Peyer's patch (tissue), 4 donors: ENCODE measurements around the gene HCCS. TPM values are rescaled to one million over a fixed set of nuclear protein-coding genes. Genes with fewer than 3 reads are reported as not detected.
A peak's percentile ranks its signal among the peaks of the same experiment; 100 is the strongest.

Experiments
- DNase-seq, 3 donors: peaks; one replicate each; pipeline ENCODE4 v3.0.0-alpha.2; 2017 to 2019
- H3K27ac ChIP-seq, 4 donors: fragments of 200-600 bp; sonication (generic); one replicate each; pipeline ENCODE4 v1.5.1; 2016 to 2019
- H3K27me3 ChIP-seq, 2 donors: fragments of 200-600 bp; sonication (generic); one replicate each; pipeline ENCODE4 v1.5.1; 2019
- H3K36me3 ChIP-seq, 3 donors: fragments of 200-600 bp; sonication (generic); one replicate each; pipeline ENCODE4 v1.5.1; 2016 to 2019
- H3K4me1 ChIP-seq, 4 donors: fragments of 200-600 bp; sonication (generic); one replicate each; pipeline ENCODE4 v1.5.1; 2016 to 2019
- H3K4me3 ChIP-seq, 4 donors: fragments of 200-600 bp; sonication (generic); 1 replicate in 3 of 4; 2 replicates in 1 of 4; pipeline ENCODE4 v1.5.1; 2016 to 2019; ENCODE audit warnings: mild to moderate bottlenecking in 1 of 4
- H3K9me3 ChIP-seq, 4 donors: fragments of 200-600 bp; sonication (generic); one replicate each; pipeline ENCODE4 v1.5.1; 2016 to 2019; ENCODE audit warnings: mild to moderate bottlenecking in 1 of 4
- POLR2A ChIP-seq, 2 donors: fragments of 450-650 bp; IDR thresholded peaks; one replicate each; pipeline ENCODE4 v1.5.1; 2017; ENCODE audit warnings: antibody characterized with exemption in 2 of 2, mild to moderate bottlenecking in 2 of 2, moderate library complexity in 2 of 2
- total RNA-seq, 4 donors: library from RNA; depleted of rRNA; stranded (reverse); fragments of >200 nt; gene quantifications; one replicate each; pipeline ENCODE4 v1.1.0, GENCODE V29; 2016
- TF ChIP-seq, protein P1 (sequence below), 6 experiments: fragments of 450-650 bp in 4 of 6; fragments of 200-600 bp in 2 of 6; sonication (generic) in 1 of 6; IDR thresholded peaks; one replicate each; pipeline ENCODE4 v1.5.1; 2017 to 2019; ENCODE audit warnings: antibody characterized with exemption in 6 of 6, mild to moderate bottlenecking in 3 of 6, moderate library complexity in 1 of 6

HCCS gene
- total RNA-seq, 4 donors from 2014 or later: 5.8 to 17.0 (median 10.4) TPM

DNA sequence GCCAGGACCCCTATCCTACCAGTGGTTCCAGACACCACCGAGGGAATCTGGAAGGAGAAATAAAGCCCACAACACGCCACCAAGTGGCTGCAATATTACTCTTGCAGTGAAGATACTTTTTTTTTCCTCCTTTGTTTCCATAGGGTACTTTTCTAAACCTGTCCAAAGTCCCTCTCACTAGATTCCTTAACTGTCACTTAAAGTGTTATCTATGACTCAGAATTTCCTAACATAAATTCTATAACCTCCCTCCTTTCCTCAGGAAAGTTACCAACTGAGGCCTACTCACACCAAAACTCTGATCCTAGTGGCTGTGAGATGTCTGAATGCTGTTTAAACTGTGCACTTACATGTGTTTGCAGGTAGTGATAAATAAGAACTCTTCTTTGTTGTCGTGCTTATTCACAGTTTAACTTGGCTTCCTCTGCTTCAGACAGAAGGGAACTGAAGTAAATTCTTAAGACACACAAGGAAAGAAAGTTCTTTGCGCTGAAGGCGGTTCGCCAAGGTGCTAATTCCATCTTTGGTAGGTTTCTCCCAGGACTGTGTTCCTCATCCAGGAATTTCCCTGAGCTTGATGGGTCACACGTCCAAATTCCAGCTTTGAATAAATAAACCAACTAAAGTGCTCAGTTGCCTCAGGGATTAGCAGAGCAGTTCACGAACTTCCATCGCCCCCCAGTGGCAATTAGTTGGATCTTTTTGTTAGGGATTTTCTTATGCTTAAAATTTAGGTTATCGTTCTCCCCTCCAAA is 10.7 kb upstream of the HCCS start:
- no peaks in the 10 kb centered on the region for H3K36me3 ChIP-seq
- no peak for TF ChIP-seq POLR2A (IDR thresholded peaks at IDR 0.05)
- TF ChIP-seq, protein P1, sequence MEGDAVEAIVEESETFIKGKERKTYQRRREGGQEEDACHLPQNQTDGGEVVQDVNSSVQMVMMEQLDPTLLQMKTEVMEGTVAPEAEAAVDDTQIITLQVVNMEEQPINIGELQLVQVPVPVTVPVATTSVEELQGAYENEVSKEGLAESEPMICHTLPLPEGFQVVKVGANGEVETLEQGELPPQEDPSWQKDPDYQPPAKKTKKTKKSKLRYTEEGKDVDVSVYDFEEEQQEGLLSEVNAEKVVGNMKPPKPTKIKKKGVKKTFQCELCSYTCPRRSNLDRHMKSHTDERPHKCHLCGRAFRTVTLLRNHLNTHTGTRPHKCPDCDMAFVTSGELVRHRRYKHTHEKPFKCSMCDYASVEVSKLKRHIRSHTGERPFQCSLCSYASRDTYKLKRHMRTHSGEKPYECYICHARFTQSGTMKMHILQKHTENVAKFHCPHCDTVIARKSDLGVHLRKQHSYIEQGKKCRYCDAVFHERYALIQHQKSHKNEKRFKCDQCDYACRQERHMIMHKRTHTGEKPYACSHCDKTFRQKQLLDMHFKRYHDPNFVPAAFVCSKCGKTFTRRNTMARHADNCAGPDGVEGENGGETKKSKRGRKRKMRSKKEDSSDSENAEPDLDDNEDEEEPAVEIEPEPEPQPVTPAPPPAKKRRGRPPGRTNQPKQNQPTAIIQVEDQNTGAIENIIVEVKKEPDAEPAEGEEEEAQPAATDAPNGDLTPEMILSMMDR (IDR thresholded peaks at IDR 0.05): peak in 3 of 6 experiments; percentile 49 to 56 (median 54)
- DNase-seq: peak in 1 of 3 donors; percentile 70
- H3K27me3 ChIP-seq: no peaks in the 10 kb centered on the region
- H3K4me1 ChIP-seq: no peaks in the 10 kb centered on the region
- no peak overlapping the region for H3K4me3 ChIP-seq
- no peaks in the 10 kb centered on the region for H3K9me3 ChIP-seq
- peak overlapping the region in 2 of 4 donors; percentile 50 to 60 for H3K27ac ChIP-seq

DNA sequence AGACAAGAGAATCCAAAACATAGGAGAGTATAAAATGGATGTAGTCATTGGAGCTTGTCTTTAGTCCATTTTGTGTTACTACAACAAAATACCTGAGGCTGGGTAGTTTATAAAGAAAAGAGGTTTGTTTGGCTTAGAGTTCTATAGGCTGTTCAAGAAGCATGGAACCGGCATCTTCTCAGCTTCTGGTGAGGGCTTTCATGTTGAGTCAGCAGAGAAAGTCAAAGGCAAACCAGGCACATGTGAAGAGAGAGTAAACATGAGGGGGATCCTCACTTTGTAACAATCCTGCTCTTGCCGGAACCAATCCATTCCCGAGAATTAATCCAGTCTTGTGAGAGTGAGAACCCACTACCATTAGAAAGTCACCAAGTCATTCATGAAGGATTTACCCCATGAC is 8.1 kb upstream of the HCCS start:
- TF ChIP-seq, protein P1 (IDR thresholded peaks at IDR 0.05): no peak
- no peak for TF ChIP-seq POLR2A (IDR thresholded peaks at IDR 0.05)
- no peak for DNase-seq
- H3K4me1 ChIP-seq: no peaks in the 10 kb centered on the region

DNA sequence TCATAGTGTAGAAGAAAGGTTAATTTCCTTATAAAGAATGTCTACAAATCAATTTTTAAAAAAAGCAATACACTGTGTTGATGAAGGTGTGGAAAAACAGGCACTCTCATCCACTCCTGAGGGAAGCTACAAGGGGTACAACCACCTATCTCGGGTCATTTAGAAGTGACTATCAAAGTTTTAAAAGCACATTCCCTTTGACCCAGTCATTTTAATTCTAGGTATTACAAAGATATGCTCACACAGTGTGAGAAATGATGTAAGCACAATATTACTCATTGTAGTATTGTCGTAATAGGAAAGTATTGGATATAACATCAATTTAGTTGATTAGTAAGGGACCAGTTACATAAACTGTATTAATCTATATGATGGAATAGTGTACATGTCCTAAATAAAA is 7.4 kb upstream of the HCCS start:
- Histone ChIP-seq H3K9me3 (no peaks in the 10 kb centered on the region), H3K4me1 (no peaks in the 10 kb centered on the region), H3K27ac (no peak overlapping the region), H3K36me3 (no peaks in the 10 kb centered on the region), H3K4me3 (no peak overlapping the region), H3K27me3 (no peaks in the 10 kb centered on the region)
- TF ChIP-seq, protein P1 (IDR thresholded peaks at IDR 0.05): no peak
- no peak for TF ChIP-seq POLR2A (IDR thresholded peaks at IDR 0.05)
- no peak for DNase-seq

More for the DNA sequence above, 8.1 kb upstream of the HCCS start:
- Histone ChIP-seq H3K27ac (no peak overlapping the region), H3K27me3 (no peaks in the 10 kb centered on the region), H3K9me3 (no peaks in the 10 kb centered on the region), H3K36me3 (no peaks in the 10 kb centered on the region), H3K4me3 (no peak overlapping the region)

DNA sequence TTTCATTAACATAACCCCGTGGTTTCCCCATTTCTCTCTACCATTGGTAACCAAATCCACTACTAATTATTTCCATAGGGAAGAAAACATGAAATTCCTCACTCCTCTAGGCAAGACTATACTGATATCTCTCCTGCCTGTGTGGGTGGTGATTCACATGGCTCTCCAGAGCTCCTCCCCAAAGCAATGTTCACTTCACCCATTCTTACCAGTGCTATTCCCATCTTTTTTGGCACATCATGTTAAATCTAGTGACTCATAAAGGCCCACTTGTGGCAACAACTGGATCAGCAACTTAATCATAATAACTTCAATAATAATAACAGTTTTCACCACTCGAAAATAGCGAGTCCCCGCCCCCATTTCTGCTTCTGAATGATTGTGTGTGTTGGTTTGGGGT is 6.1 kb upstream of the HCCS start:
- Histone ChIP-seq H3K4me1 (no peaks in the 10 kb centered on the region), H3K27ac (no peak overlapping the region), H3K36me3 (no peaks in the 10 kb centered on the region), H3K27me3 (no peaks in the 10 kb centered on the region), H3K9me3 (no peaks in the 10 kb centered on the region), H3K4me3 (no peak overlapping the region)
- no peak for TF ChIP-seq POLR2A (IDR thresholded peaks at IDR 0.05)
- TF ChIP-seq, protein P1 (IDR thresholded peaks at IDR 0.05): no peak
- no peak for DNase-seq

DNA sequence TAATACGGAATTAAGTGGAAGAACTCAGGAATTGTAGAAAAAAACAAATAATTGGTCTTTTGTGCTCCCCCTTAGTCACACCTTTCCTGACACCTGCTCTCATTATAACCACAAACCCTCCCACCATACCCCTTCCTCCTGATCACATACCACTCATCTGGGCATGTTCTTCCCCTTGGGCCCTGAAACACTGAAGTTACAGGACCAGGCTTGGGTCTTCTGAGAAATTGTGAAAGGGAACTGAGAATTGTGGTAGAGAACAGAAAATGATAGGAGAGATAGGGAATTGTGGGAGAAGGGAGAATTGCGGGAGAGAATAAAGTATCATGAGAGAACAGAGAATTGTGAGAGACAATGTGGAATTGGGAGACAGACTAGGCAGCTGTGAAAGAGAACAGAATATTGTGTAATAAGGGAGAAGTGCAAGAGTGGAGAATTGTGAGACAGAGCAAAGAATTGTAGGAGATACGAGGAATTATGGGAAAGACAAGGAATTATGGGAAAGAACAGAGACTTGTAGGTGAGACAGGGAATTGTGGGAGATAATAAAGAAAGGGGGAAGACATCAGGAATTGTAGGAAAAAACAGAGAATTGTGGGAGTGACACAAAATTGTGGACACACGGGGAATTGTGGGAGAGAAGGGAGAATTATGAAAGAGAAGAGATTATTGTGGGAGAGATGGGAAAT is 2.7 kb upstream of the HCCS start:
- Histone ChIP-seq H3K9me3 (no peaks in the 10 kb centered on the region), H3K4me1 (peaks cover 0 to 13% (median 0%) of the 10 kb centered on the region in 4 donors), H3K27ac (no peak overlapping the region), H3K27me3 (no peaks in the 10 kb centered on the region), H3K4me3 (no peak overlapping the region), H3K36me3 (no peaks in the 10 kb centered on the region)
- DNase-seq: no peak
- no peak for TF ChIP-seq POLR2A (IDR thresholded peaks at IDR 0.05)
- TF ChIP-seq, protein P1 (IDR thresholded peaks at IDR 0.05): no peak
